ENCODE results near the gene MICOS13. TPM values are rescaled to one million over a fixed set of nuclear protein-coding genes. Genes with fewer than 3 reads are reported as not detected.

The MICOS13 gene
- polyA plus RNA-seq, 4 donors: 41.9 to 134 (median 108) TPM

DNA sequence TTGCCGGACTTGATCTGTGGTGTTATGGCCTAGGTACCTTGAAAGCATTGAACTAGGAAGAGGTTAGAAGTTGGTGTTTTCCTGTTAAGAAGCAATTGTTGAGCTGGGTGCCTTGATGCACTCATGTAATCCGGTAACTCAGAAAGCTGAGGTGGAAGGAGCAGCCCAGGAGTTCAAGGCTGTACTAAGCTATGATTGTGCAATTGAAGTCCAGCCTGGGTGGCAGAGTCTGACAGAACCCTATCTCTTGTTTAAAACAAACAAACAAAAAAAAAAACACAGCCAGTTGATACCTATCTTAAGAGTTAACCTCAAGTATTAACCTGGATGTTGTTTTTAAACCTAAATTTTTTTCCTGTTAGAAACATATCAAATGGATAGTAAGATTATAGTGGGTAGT lies 38.1 kb downstream of the MICOS13 start:
- Histone ChIP-seq H3K36me3 (ENCODE audit: control insufficient read depth in 3 of 3, insufficient read depth in 2 of 3, low read depth in 1 of 3, low read length in 3 of 3) (peaks cover 15 to 56% (median 23%) of the 10 kb centered on the region in 3 donors), H3K4me1 (ENCODE audit: control insufficient read depth in 3 of 3, insufficient read depth in 2 of 3, low read depth in 1 of 3, low read length in 2 of 3) (no peaks in the 10 kb centered on the region), H3K27ac (ENCODE audit: low read depth in 1 of 3, low read length in 2 of 3) (no peak overlapping the region), H3K27me3 (ENCODE audit: control insufficient read depth in 3 of 3, insufficient read depth in 3 of 3, low read length in 3 of 3) (no peaks in the 10 kb centered on the region), H3K4me3 (ENCODE audit: low read depth in 1 of 3, low read length in 3 of 3) (no peak overlapping the region), H3K9me3 (ENCODE audit: control insufficient read depth in 2 of 2, insufficient read depth in 1 of 2, low read depth in 1 of 2, low read length in 1 of 2) (no peaks in the 10 kb centered on the region)
- FAIRE-seq (no peak), DNase-seq (peak in 1 of 2 donors; percentile 18)
- 77 to 88% (median 81%) methylated on average over 2 of the region's 2 CpGs for WGBS, 3 donors

DNA sequence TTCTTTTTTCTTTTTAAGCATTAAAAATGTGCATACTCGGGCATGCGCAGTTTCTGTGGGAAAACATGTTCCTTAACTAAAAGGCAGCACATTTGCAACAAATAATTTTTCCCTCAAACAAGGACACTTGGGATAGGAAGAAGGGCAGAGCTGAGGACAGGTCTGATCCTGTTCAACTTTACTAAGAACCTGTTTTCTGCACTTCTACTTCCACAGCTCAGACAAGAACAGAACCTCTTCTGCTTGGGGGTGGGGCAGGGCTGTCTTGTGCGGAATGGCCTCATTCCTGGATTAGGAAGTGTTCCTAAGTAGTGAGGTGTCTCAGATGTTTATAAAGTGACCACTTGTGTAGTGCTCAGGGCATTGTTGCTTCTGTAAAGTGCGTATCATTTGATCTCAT lies 39.1 kb downstream of the MICOS13 start:
- Histone ChIP-seq H3K4me1 (ENCODE audit: control insufficient read depth in 3 of 3, insufficient read depth in 2 of 3, low read depth in 1 of 3, low read length in 2 of 3) (no peaks in the 10 kb centered on the region), H3K36me3 (ENCODE audit: control insufficient read depth in 3 of 3, insufficient read depth in 2 of 3, low read depth in 1 of 3, low read length in 3 of 3) (peaks cover 15 to 51% (median 17%) of the 10 kb centered on the region in 3 donors), H3K27me3 (ENCODE audit: control insufficient read depth in 3 of 3, insufficient read depth in 3 of 3, low read length in 3 of 3) (no peaks in the 10 kb centered on the region), H3K27ac (ENCODE audit: low read depth in 1 of 3, low read length in 2 of 3) (no peak overlapping the region), H3K4me3 (ENCODE audit: low read depth in 1 of 3, low read length in 3 of 3) (no peak overlapping the region), H3K9me3 (ENCODE audit: control insufficient read depth in 2 of 2, insufficient read depth in 1 of 2, low read depth in 1 of 2, low read length in 1 of 2) (no peaks in the 10 kb centered on the region)
- DNase-seq (no peak), FAIRE-seq (no peak)
- 91 to 97% (median 95%) methylated on average over 4 of the region's 4 CpGs for WGBS, 3 donors

DNA sequence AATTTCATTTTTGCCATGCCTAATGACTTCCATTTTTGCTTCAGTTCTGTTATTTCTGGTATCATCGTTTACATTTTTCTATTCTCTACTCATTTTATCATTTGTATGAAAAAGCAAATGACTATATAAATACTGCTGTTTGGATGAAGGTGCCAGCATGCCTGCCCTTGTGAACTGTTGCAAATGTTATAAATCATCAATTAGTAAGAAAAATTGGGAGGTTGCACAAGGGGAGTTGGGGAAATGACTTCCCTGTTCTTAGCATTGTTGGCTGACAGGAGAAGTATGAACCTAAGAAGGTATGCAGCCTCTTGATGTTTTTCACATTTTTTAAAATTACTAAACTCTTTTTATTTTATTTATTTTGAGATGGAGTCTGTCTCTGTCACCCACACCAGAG lies 42.3 kb downstream of the MICOS13 start:
- DNase-seq (no peak), FAIRE-seq (no peak)
- WGBS, 3 donors: 42 to 52% (median 48%) methylated on average over 1 of the region's 1 CpG
- H3K27me3 ChIP-seq (ENCODE audit: control insufficient read depth in 3 of 3, insufficient read depth in 3 of 3, low read length in 3 of 3): no peaks in the 10 kb centered on the region
- H3K27ac ChIP-seq (ENCODE audit: low read depth in 1 of 3, low read length in 2 of 3): no peak overlapping the region
- no peaks in the 10 kb centered on the region for H3K9me3 ChIP-seq (ENCODE audit: control insufficient read depth in 2 of 2, insufficient read depth in 1 of 2, low read depth in 1 of 2, low read length in 1 of 2)
- no peaks in the 10 kb centered on the region for H3K4me1 ChIP-seq (ENCODE audit: control insufficient read depth in 3 of 3, insufficient read depth in 2 of 3, low read depth in 1 of 3, low read length in 2 of 3)
- H3K4me3 ChIP-seq (ENCODE audit: low read depth in 1 of 3, low read length in 3 of 3): no peak overlapping the region
- peaks cover 8 to 41% (median 11%) of the 10 kb centered on the region in 3 donors for H3K36me3 ChIP-seq (ENCODE audit: control insufficient read depth in 3 of 3, insufficient read depth in 2 of 3, low read depth in 1 of 3, low read length in 3 of 3)

DNA sequence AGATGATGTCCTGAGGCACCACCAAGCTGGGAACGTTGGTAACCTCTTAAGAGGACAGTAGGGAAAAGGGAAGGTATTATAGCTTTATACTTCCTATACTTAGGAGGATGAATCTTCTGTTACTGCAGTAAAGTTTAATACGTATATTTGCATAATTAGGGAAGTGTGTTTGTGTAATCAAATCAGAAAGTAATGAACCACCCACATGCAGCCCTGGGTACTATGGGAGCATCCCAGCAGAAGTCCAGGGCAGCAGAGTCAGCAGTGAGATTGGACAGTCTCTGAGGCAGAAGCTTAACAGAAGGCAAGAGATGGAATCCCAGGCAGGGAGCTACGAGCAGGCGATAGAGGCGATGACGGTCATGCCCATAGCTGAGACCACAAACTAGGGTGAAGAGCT lies 44.9 kb downstream of the MICOS13 start:
- DNase-seq (no peak), FAIRE-seq (no peak)
- no peak overlapping the region for H3K27ac ChIP-seq (ENCODE audit: low read depth in 1 of 3, low read length in 2 of 3)
- 77 to 85% (median 82%) methylated on average over 6 of the region's 6 CpGs for WGBS, 3 donors
- H3K4me3 ChIP-seq (ENCODE audit: low read depth in 1 of 3, low read length in 3 of 3): no peak overlapping the region
- peaks cover 0 to 3% (median 2%) of the 10 kb centered on the region in 3 donors for H3K4me1 ChIP-seq (ENCODE audit: control insufficient read depth in 3 of 3, insufficient read depth in 2 of 3, low read depth in 1 of 3, low read length in 2 of 3)
- no peaks in the 10 kb centered on the region for H3K9me3 ChIP-seq (ENCODE audit: control insufficient read depth in 2 of 2, insufficient read depth in 1 of 2, low read depth in 1 of 2, low read length in 1 of 2)
- peaks cover 2 to 24% (median 3%) of the 10 kb centered on the region in 3 donors for H3K36me3 ChIP-seq (ENCODE audit: control insufficient read depth in 3 of 3, insufficient read depth in 2 of 3, low read depth in 1 of 3, low read length in 3 of 3)
- H3K27me3 ChIP-seq (ENCODE audit: control insufficient read depth in 3 of 3, insufficient read depth in 3 of 3, low read length in 3 of 3): no peaks in the 10 kb centered on the region

DNA sequence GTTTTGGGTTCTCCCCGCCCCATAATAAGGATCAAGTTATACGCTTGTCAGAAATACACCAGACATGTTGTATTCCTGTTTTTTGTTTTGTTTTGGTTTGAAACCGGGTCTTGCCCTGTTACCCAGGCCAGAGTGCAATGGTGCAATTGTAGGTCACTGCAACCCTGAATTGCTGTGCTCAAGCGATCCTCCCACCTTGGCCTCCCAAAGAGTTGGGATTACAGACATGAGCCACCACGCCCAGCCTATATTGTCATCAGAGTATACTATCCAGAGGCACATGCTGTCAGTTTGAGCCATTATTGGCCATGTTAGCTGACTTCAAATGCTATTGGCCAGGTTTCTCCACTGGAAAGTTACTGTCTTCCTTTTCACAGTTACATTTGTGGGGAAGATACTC lies 47.7 kb downstream of the MICOS13 start:
- no peak overlapping the region for H3K27ac ChIP-seq (ENCODE audit: low read depth in 1 of 3, low read length in 2 of 3)
- FAIRE-seq (no peak), DNase-seq (peak in 1 of 2 donors; percentile 18)
- 73 to 75% (median 74%) methylated on average over 5 of the region's 5 CpGs for WGBS, 3 donors
- no peak overlapping the region for H3K4me3 ChIP-seq (ENCODE audit: low read depth in 1 of 3, low read length in 3 of 3)
- H3K27me3 ChIP-seq (ENCODE audit: control insufficient read depth in 3 of 3, insufficient read depth in 3 of 3, low read length in 3 of 3): no peaks in the 10 kb centered on the region
- peaks cover 0 to 3% (median 2%) of the 10 kb centered on the region in 3 donors for H3K4me1 ChIP-seq (ENCODE audit: control insufficient read depth in 3 of 3, insufficient read depth in 2 of 3, low read depth in 1 of 3, low read length in 2 of 3)
- peaks cover 5 to 31% (median 5%) of the 10 kb centered on the region in 3 donors for H3K36me3 ChIP-seq (ENCODE audit: control insufficient read depth in 3 of 3, insufficient read depth in 2 of 3, low read depth in 1 of 3, low read length in 3 of 3)
- H3K9me3 ChIP-seq (ENCODE audit: control insufficient read depth in 2 of 2, insufficient read depth in 1 of 2, low read depth in 1 of 2, low read length in 1 of 2): no peaks in the 10 kb centered on the region

DNA sequence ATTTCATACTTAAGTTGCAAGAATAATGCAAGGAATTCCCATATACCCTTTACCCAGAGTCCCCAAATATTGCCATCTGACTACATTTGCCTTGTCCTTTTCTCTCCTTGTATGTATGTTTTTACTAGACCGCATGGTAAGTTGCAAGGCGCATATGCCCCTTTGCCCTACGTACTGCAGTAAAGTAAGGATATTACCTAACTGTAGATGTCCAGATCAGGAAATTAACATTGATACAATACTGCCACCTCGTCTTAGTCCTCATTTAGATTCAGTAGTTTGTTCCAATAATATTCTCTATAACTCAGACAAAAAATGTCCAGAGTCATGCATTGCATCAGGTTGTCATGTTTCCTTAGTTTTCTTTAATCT lies 48.1 kb downstream of the MICOS13 start:
- no peak for FAIRE-seq
- H3K4me3 ChIP-seq (ENCODE audit: low read depth in 1 of 3, low read length in 3 of 3): no peak overlapping the region
- no peaks in the 10 kb centered on the region for H3K27me3 ChIP-seq (ENCODE audit: control insufficient read depth in 3 of 3, insufficient read depth in 3 of 3, low read length in 3 of 3)
- peak in 1 of 2 donors; percentile 9 for DNase-seq
- no peaks in the 10 kb centered on the region for H3K9me3 ChIP-seq (ENCODE audit: control insufficient read depth in 2 of 2, insufficient read depth in 1 of 2, low read depth in 1 of 2, low read length in 1 of 2)
- no peak overlapping the region for H3K27ac ChIP-seq (ENCODE audit: low read depth in 1 of 3, low read length in 2 of 3)
- H3K4me1 ChIP-seq (ENCODE audit: control insufficient read depth in 3 of 3, insufficient read depth in 2 of 3, low read depth in 1 of 3, low read length in 2 of 3): peaks cover 0 to 3% (median 2%) of the 10 kb centered on the region in 3 donors
- H3K36me3 ChIP-seq (ENCODE audit: control insufficient read depth in 3 of 3, insufficient read depth in 2 of 3, low read depth in 1 of 3, low read length in 3 of 3): peaks cover 5 to 32% (median 10%) of the 10 kb centered on the region in 3 donors
- 54 to 61% (median 57%) methylated on average over 4 of the region's 4 CpGs for WGBS, 3 donors

DNA sequence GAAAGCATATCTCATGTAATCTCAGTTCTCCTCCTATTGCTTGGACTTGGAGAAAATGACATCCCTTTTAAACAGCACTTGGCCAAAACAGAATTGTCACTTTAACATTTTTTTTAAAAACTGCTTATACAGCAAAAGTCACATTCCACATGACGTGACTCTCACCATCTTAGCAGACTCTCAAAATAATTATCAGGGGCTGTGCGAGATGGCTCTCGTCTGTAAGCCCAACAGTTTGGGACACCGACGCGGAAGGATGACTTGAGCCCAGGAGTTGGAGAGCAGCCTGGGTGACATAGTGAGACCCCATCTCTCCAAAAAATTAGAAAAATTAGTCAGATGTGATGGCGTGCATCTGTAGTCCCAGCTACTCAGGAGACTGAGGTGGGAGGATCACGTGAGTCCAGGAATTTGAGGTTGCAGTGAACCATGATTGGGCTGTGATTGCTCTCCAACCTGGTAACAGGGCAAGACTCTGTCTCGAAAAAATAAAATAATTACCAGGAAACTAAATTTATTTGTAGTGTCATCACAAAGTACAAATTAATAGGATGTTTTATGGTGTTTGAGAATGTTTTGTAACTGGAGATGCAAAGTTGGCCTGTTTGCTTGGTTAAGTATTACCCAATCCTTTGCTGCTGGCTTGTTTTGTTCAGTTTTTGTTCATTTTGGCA lies 48.6 kb downstream of the MICOS13 start:
- H3K36me3 ChIP-seq (ENCODE audit: control insufficient read depth in 3 of 3, insufficient read depth in 2 of 3, low read depth in 1 of 3, low read length in 3 of 3): peaks cover 6 to 35% (median 10%) of the 10 kb centered on the region in 3 donors
- no peak for DNase-seq
- H3K27ac ChIP-seq (ENCODE audit: low read depth in 1 of 3, low read length in 2 of 3): no peak overlapping the region
- FAIRE-seq: no peak
- no peak overlapping the region for H3K4me3 ChIP-seq (ENCODE audit: low read depth in 1 of 3, low read length in 3 of 3)
- 72 to 86% (median 82%) methylated on average over 9 of the region's 9 CpGs for WGBS, 3 donors
- peaks cover 0 to 3% (median 2%) of the 10 kb centered on the region in 3 donors for H3K4me1 ChIP-seq (ENCODE audit: control insufficient read depth in 3 of 3, insufficient read depth in 2 of 3, low read depth in 1 of 3, low read length in 2 of 3)
- H3K27me3 ChIP-seq (ENCODE audit: control insufficient read depth in 3 of 3, insufficient read depth in 3 of 3, low read length in 3 of 3): no peaks in the 10 kb centered on the region
- no peaks in the 10 kb centered on the region for H3K9me3 ChIP-seq (ENCODE audit: control insufficient read depth in 2 of 2, insufficient read depth in 1 of 2, low read depth in 1 of 2, low read length in 1 of 2)

DNA sequence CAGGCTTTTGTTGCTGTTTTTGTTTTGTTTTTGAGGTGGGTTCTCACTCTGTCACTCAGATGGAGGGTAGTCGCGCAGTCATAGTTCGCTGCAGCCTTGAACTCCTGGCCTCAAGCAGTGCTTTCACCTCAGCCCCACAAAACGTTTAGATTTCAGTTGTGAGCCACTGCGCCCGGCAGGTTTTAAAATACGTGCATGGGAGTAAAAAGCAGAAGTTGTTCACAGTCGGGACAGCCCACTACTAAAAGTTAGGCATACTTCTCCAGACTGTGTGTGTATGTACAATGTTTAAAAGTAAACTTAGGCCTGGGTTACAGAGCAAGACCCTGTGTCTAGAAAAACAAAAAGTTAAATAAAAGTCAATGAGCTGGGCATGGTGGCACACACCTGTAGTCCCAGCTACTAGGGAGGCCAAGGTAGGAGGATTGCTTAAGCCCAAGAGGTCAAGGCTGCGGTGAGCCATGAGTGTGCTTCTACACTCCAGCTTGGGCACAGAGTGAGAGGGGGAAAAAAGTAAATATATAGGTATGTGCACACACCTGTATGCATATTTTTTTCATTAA lies 51.3 kb downstream of the MICOS13 start:
- FAIRE-seq: no peak
- peaks cover 5 to 13% (median 8%) of the 10 kb centered on the region in 3 donors for H3K4me1 ChIP-seq (ENCODE audit: control insufficient read depth in 3 of 3, insufficient read depth in 2 of 3, low read depth in 1 of 3, low read length in 2 of 3)
- no peak overlapping the region for H3K4me3 ChIP-seq (ENCODE audit: low read depth in 1 of 3, low read length in 3 of 3)
- no peaks in the 10 kb centered on the region for H3K9me3 ChIP-seq (ENCODE audit: control insufficient read depth in 2 of 2, insufficient read depth in 1 of 2, low read depth in 1 of 2, low read length in 1 of 2)
- no peaks in the 10 kb centered on the region for H3K27me3 ChIP-seq (ENCODE audit: control insufficient read depth in 3 of 3, insufficient read depth in 3 of 3, low read length in 3 of 3)
- peak overlapping the region in 1 of 3 donors; percentile 27 for H3K27ac ChIP-seq (ENCODE audit: low read depth in 1 of 3, low read length in 2 of 3)
- H3K36me3 ChIP-seq (ENCODE audit: control insufficient read depth in 3 of 3, insufficient read depth in 2 of 3, low read depth in 1 of 3, low read length in 3 of 3): peaks cover 5 to 46% (median 12%) of the 10 kb centered on the region in 3 donors
- no peak for DNase-seq
- 74 to 84% (median 78%) methylated on average over 9 of the region's 9 CpGs for WGBS, 3 donors
